GM23248 (cell line): ENCODE results near the gene TADA2A. TPM values are rescaled to one million over a fixed set of nuclear protein-coding genes. Genes with fewer than 3 reads are reported as not detected.

Experiments used
- DNase-seq: peaks from one replicate; pipeline ENCODE4 v3.0.0-alpha.2; 2015
- H2AFZ ChIP-seq: fragments of 200-600 bp; sonication (generic); 2 replicates; pipeline ENCODE4 v1.6.1; 2016; ENCODE audit warnings: antibody characterized with exemption
- H3F3A ChIP-seq: fragments of 200-600 bp; sonication (generic); 2 replicates; pipeline ENCODE4 v1.6.1; 2016; ENCODE audit warnings: mild to moderate bottlenecking, antibody characterized with exemption, mixed run types; ENCODE audit not compliant: insufficient read depth
- H3K27ac ChIP-seq: fragments of 200-600 bp; sonication (generic); 2 replicates; pipeline ENCODE4 v1.5.1; 2016; ENCODE audit warnings: mild to moderate bottlenecking
- H3K27me3 ChIP-seq: fragments of 200-600 bp; sonication (generic); replicated peaks from 2 replicates; pipeline ENCODE4 v1.6.1; 2016; ENCODE audit warnings: mild to moderate bottlenecking; ENCODE audit not compliant: insufficient read depth
- H3K36me3 ChIP-seq: fragments of 200-600 bp; sonication (generic); 2 replicates; pipeline ENCODE4 v1.6.1; 2016; ENCODE audit warnings: low read depth, mild to moderate bottlenecking
- H3K4me1 ChIP-seq: fragments of 200-600 bp; sonication (generic); 2 replicates; pipeline ENCODE4 v1.6.1; 2016; ENCODE audit warnings: mild to moderate bottlenecking; ENCODE audit not compliant: insufficient read depth
- H3K4me2 ChIP-seq: fragments of 200-600 bp; sonication (generic); one replicate; pipeline ENCODE4 v1.6.1; 2016; ENCODE audit warnings: mild to moderate bottlenecking; ENCODE audit not compliant: unreplicated experiment
- H3K4me3 ChIP-seq: fragments of 200-600 bp; sonication (generic); 2 replicates; pipeline ENCODE4 v1.5.1; 2016; ENCODE audit warnings: mild to moderate bottlenecking
- H3K79me2 ChIP-seq: fragments of 200-600 bp; sonication (generic); 2 replicates; pipeline ENCODE4 v1.6.1; 2016; ENCODE audit warnings: mild to moderate bottlenecking; ENCODE audit not compliant: insufficient read depth
- H3K9ac ChIP-seq: fragments of 200-600 bp; sonication (generic); 2 replicates; pipeline ENCODE4 v1.6.1; 2016; ENCODE audit warnings: mild to moderate bottlenecking
- H3K9me2 ChIP-seq: fragments of 200-600 bp; sonication (generic); 2 replicates; pipeline ENCODE4 v1.6.1; 2016; ENCODE audit warnings: mixed run types, mild to moderate bottlenecking, moderate library complexity; ENCODE audit not compliant: insufficient read depth
- H3K9me3 ChIP-seq: fragments of 200-600 bp; sonication (generic); one replicate; pipeline ENCODE4 v1.6.1; 2017; ENCODE audit warnings: low read depth
- H4K20me1 ChIP-seq: fragments of 200-600 bp; sonication (generic); 2 replicates; pipeline ENCODE4 v1.6.0; 2016; ENCODE audit not compliant: insufficient read depth
- EZH2 ChIP-seq: fragments of 200-600 bp; sonication (generic); IDR thresholded peaks from 2 replicates; pipeline ENCODE4 v1.6.1; 2018; ENCODE audit warnings: antibody characterized with exemption, mild to moderate bottlenecking; ENCODE audit not compliant: insufficient read depth, poor library complexity, severe bottlenecking
- EZH2phosphoT487 ChIP-seq: fragments of 200-600 bp; sonication (generic); IDR thresholded peaks from 2 replicates; pipeline ENCODE4 v1.6.1; 2018; ENCODE audit warnings: antibody characterized with exemption, moderate library complexity, mild to moderate bottlenecking, low read depth; ENCODE audit not compliant: insufficient read depth
- WGBS, 2 experiments: methylation state at CpG; one replicate each; pipeline ENCODE4 v1.1.6; 2015 to 2017; ENCODE audit warnings: low lambda C conversion rate in 2 of 2, low coverage in 1 of 2; ENCODE audit errors: missing lambda C conversion rate in 2 of 2; 5-methylcytosine and 5-hydroxymethylcytosine counted together
- in situ Hi-C: fragments of 300-500 bp; cut with MboI; formaldehyde crosslinking; loops from 2 replicates; pipeline ENCODE4 v1.15.0; 2020
- polyA plus RNA-seq: library from polyadenylated mRNA; unstranded; fragments of >200 nt; fragmentation: Nextera tagmentation; extraction: Ambion mirVana; gene quantifications from 2 replicates; pipeline ENCODE4 v1.2.1, GENCODE V29; 2016
- total RNA-seq: library from RNA; depleted of rRNA; stranded (reverse); fragments of >200 nt; shearing (Covaris generic); gene quantifications from 2 replicates; pipeline ENCODE4 v1.2.3, GENCODE V29; 2014

Gene TADA2A
- total and polyA plus RNA-seq, 2 experiments from 2014 or later: 16.7 to 18.3 TPM

GRCh38 chr17:37513711-37514110 is 107.0 kb downstream of the TADA2A start:
- TF ChIP-seq EZH2phosphoT487: no peak
- TF ChIP-seq EZH2: no peak
- no peak overlapping the region for H3K27ac ChIP-seq
- in situ Hi-C loops: no loop called here
- 0 out of 2 replicates have a peak, but pooled peaks cover 4% of the 10 kb centered on the region for H4K20me1 ChIP-seq
- H3K9me3 ChIP-seq: no peaks in the 10 kb centered on the region
- peaks cover 8% of the 10 kb centered on the region for H3K4me1 ChIP-seq
- H3K9ac ChIP-seq: no peak overlapping the region
- peaks cover 73% of the 10 kb centered on the region for H3K79me2 ChIP-seq
- DNase-seq: no peak
- H3K27me3 ChIP-seq: no peaks in the 10 kb centered on the region
- peaks cover 34% of the 10 kb centered on the region for H3K36me3 ChIP-seq
- 94% methylated on average over 10 of the region's 10 CpGs for WGBS, 2 experiments
- no peaks in the 10 kb centered on the region for H3K9me2 ChIP-seq
- H3K4me2 ChIP-seq: no peak overlapping the region
- no peak overlapping the region for H3K4me3 ChIP-seq
- H2AFZ ChIP-seq: no peak overlapping the region
- peaks cover 43% of the 10 kb centered on the region for H3F3A ChIP-seq

GRCh38 chr17:37516127-37516571 is 109.5 kb downstream of the TADA2A start:
- no peaks in the 10 kb centered on the region for H3K9me2 ChIP-seq
- in situ Hi-C loops: no loop called here
- H3K4me1 ChIP-seq: peaks cover 15% of the 10 kb centered on the region
- peak; percentile 39 for DNase-seq
- no peak overlapping the region for H3K4me3 ChIP-seq
- H3K27me3 ChIP-seq: no peaks in the 10 kb centered on the region
- no peaks in the 10 kb centered on the region for H4K20me1 ChIP-seq
- H3K27ac ChIP-seq: peak overlapping the region; percentile 30
- H3K4me2 ChIP-seq: no peak overlapping the region
- 73 to 78% methylated on average over 6 of the region's 6 CpGs for WGBS, 2 experiments
- H3K9ac ChIP-seq: no peak overlapping the region
- TF ChIP-seq EZH2phosphoT487 (no peak), EZH2 (no peak)
- H2AFZ ChIP-seq: no peak overlapping the region
- H3K36me3 ChIP-seq: peaks cover 35% of the 10 kb centered on the region
- peaks cover 52% of the 10 kb centered on the region for H3F3A ChIP-seq
- H3K79me2 ChIP-seq: peaks cover 51% of the 10 kb centered on the region
- no peaks in the 10 kb centered on the region for H3K9me3 ChIP-seq

GRCh38 chr17:37517881-37518280 is 111.2 kb downstream of the TADA2A start:
- H3K9me3 ChIP-seq: no peaks in the 10 kb centered on the region
- H3K4me3 ChIP-seq: no peak overlapping the region
- peaks cover 27% of the 10 kb centered on the region for H3K36me3 ChIP-seq
- DNase-seq: no peak
- peaks cover 49% of the 10 kb centered on the region for H3F3A ChIP-seq
- no peak overlapping the region for H2AFZ ChIP-seq
- in situ Hi-C loops: no loop called here
- TF ChIP-seq EZH2phosphoT487: no peak
- no peak for TF ChIP-seq EZH2
- no peaks in the 10 kb centered on the region for H3K27me3 ChIP-seq
- no peaks in the 10 kb centered on the region for H4K20me1 ChIP-seq
- H3K79me2 ChIP-seq: peaks cover 34% of the 10 kb centered on the region
- no peak overlapping the region for H3K9ac ChIP-seq
- H3K9me2 ChIP-seq: no peaks in the 10 kb centered on the region
- no peak overlapping the region for H3K27ac ChIP-seq
- 86 to 88% methylated on average over 4 of the region's 4 CpGs for WGBS, 2 experiments
- no peak overlapping the region for H3K4me2 ChIP-seq
- peaks cover 15% of the 10 kb centered on the region for H3K4me1 ChIP-seq

- Histone ChIP-seq H3K9me2 (no peaks in the 10 kb centered on the region), H3K27ac (no peak overlapping the region), H3K79me2 (peaks cover 24% of the 10 kb centered on the region), H3K9ac (no peak overlapping the region), H2AFZ (no peak overlapping the region), H3K27me3 (no peaks in the 10 kb centered on the region), H4K20me1 (no peaks in the 10 kb centered on the region), H3K9me3 (no peaks in the 10 kb centered on the region), H3K4me3 (no peak overlapping the region), H3K4me2 (no peak overlapping the region), H3F3A (peaks cover 46% of the 10 kb centered on the region), H3K4me1 (peaks cover 15% of the 10 kb centered on the region), H3K36me3 (peaks cover 18% of the 10 kb centered on the region)
- peak; percentile 20 for DNase-seq
- in situ Hi-C loops: no loop called here
- 90 to 91% methylated on average over 8 of the region's 8 CpGs for WGBS, 2 experiments
- TF ChIP-seq EZH2: no peak
Observed at GRCh38 chr17:37518826-37519225, 112.1 kb downstream of the TADA2A start.
